HepG2 (cell line): ENCODE results near the gene PLCB4. TPM values are rescaled to one million over a fixed set of nuclear protein-coding genes. Genes with fewer than 3 reads are reported as not detected.

ENCODE experiments used
- ATAC-seq: fragments of 200-7000 bp; cut with Tn5 transposase; 3 replicates; pipeline ENCODE4 v1.9.1; 2020; ENCODE audit warnings: mild to moderate bottlenecking, moderate library complexity
- BruUV-seq: library from RNA; stranded (reverse); fragments of 400-500 nt; replicated peaks from 2 replicates; lab custom pipeline; 2021; lab: Mats Ljungman, UMichigan
- CTCF ChIA-PET: fragments of 300-600 bp; formaldehyde crosslinking; extraction: SDS; loops from one replicate; lab custom pipeline; 2021; ENCODE audit warnings: low total read pairs, inconsistent platforms, low intra/inter-chr PET ratio; lab: Yijun Ruan, JAX
- POLR2A ChIA-PET: fragments of 350-600 bp; sonication (Branson Sonifier 250); formaldehyde crosslinking; loops from one replicate; lab custom pipeline; 2020; ENCODE audit warnings: antibody characterized with exemption, inconsistent platforms; lab: Yijun Ruan, JAX
- DNase-seq: peaks from one replicate; pipeline ENCODE4 v3.0.0-alpha.2; 2015; ENCODE audit warnings: low spot score
- FAIRE-seq: peaks from 3 replicates; lab custom pipeline; 2011; peaks lifted over from hg19 to GRCh38; lab: Jason Lieb, UNC
- H2AFZ ChIP-seq: one replicate; pipeline ENCODE4 v1.6.1; 2011; ENCODE audit warnings: low read length, inconsistent platforms
- H3K27ac ChIP-seq: fragments of 300-600 bp; 3 replicates; pipeline ENCODE4 v1.8.0; 2011; ENCODE audit warnings: mixed run types, mild to moderate bottlenecking, mixed read lengths, low read length, inconsistent platforms; ENCODE audit not compliant: insufficient read depth; ENCODE audit errors: extremely low read length
- H3K27me3 ChIP-seq, 2 experiments: fragments of 200-600 bp in 1 of 2; 2 replicates in 1 of 2; 3 replicates in 1 of 2; pipeline versions ENCODE4 v1.6.0 to v1.8.0; 2011; ENCODE audit warnings: low read length in 2 of 2, mild to moderate bottlenecking in 2 of 2, moderate library complexity in 2 of 2, inconsistent platforms in 1 of 2; ENCODE audit not compliant: insufficient read depth in 2 of 2, control insufficient read depth in 1 of 2
- H3K36me3 ChIP-seq, 2 experiments: fragments of 200-600 bp in 1 of 2; replicated peaks in 1 of 2; 2 replicates in 1 of 2; 3 replicates in 1 of 2; pipeline versions ENCODE4 v1.5.1 to v1.8.0; 2011; ENCODE audit warnings: low read length in 2 of 2, inconsistent platforms in 1 of 2; ENCODE audit not compliant: insufficient read depth in 2 of 2, control insufficient read depth in 1 of 2
- H3K4me1 ChIP-seq: 2 replicates; pipeline ENCODE4 v1.5.1; 2012; ENCODE audit warnings: low read length, inconsistent platforms; ENCODE audit not compliant: insufficient read depth
- H3K4me2 ChIP-seq: 2 replicates; pipeline ENCODE4 v1.6.0; 2011; ENCODE audit warnings: low read depth, low read length, inconsistent platforms
- H3K4me3 ChIP-seq, 3 experiments: fragments of 200-600 bp in 1 of 3; sonication (generic), shearing (Covaris generic) in 1 of 3; replicated peaks in 1 of 3; 2 replicates each; pipeline ENCODE4 v1.5.1; 2011 to 2016; ENCODE audit warnings: low read length in 3 of 3, inconsistent platforms in 2 of 3, low read depth in 2 of 3, mild to moderate bottlenecking in 2 of 3, control low read depth in 1 of 3, mixed read lengths in 1 of 3; ENCODE audit not compliant: insufficient read depth in 1 of 3
- H3K79me2 ChIP-seq: one replicate; pipeline ENCODE4 v1.6.1; 2011; ENCODE audit warnings: low read length, inconsistent platforms; ENCODE audit not compliant: insufficient read depth
- H3K9ac ChIP-seq: 2 replicates; pipeline ENCODE4 v1.6.0; 2011; ENCODE audit warnings: mild to moderate bottlenecking, low read depth, low read length, inconsistent platforms; ENCODE audit not compliant: insufficient read depth
- H3K9me3 ChIP-seq: 2 replicates; pipeline ENCODE4 v1.5.1; 2012; ENCODE audit warnings: mild to moderate bottlenecking, low read length
- H4K20me1 ChIP-seq: 2 replicates; pipeline ENCODE4 v1.6.0; 2011; ENCODE audit warnings: inconsistent platforms, mild to moderate bottlenecking, low read length, moderate library complexity; ENCODE audit not compliant: insufficient read depth
- CCDC6 ChIP-seq: sonication (generic); formaldehyde crosslinking; IDR thresholded peaks from 2 replicates; pipeline ENCODE4 v1.8.1; 2022; ENCODE audit warnings: mild to moderate bottlenecking, missing genetic modification reagents, moderate library complexity
- CEBPB ChIP-seq: IDR thresholded peaks from 2 replicates; pipeline ENCODE4 v1.6.1; 2011; ENCODE audit warnings: low read depth, low read length, improper control_type of control experiment, borderline replicate concordance
- CEBPG ChIP-seq: IDR thresholded peaks from 2 replicates; pipeline ENCODE4 v1.6.1; 2016
- HNRNPK ChIP-seq: fragments of 200-400 bp; formaldehyde crosslinking; IDR thresholded peaks from 2 replicates; pipeline ENCODE4 v1.6.1; 2018; ENCODE audit warnings: low read length, low read depth, moderate library complexity, mild to moderate bottlenecking; ENCODE audit not compliant: poor library complexity, severe bottlenecking
- RAD21 ChIP-seq: fragments of 450-650 bp; formaldehyde crosslinking; IDR thresholded peaks from 2 replicates; pipeline ENCODE4 v1.5.0; 2020; ENCODE audit warnings: mild to moderate bottlenecking
- SMC3 ChIP-seq: IDR thresholded peaks from 2 replicates; pipeline ENCODE4 v1.6.1; 2011; ENCODE audit warnings: low read length, improper control_type of control experiment
- SOX5 ChIP-seq: IDR thresholded peaks from 2 replicates; pipeline ENCODE4 v1.6.1; 2016; ENCODE audit warnings: borderline replicate concordance
- TBP ChIP-seq: sonication (generic); formaldehyde crosslinking; IDR thresholded peaks from 2 replicates; pipeline ENCODE4 v1.5.0; 2020; ENCODE audit warnings: missing genetic modification reagents
- TEAD2 ChIP-seq: sonication (generic); formaldehyde crosslinking; IDR thresholded peaks from 2 replicates; pipeline ENCODE4 v1.9.0; 2021; ENCODE audit warnings: missing genetic modification reagents
- XRCC5 ChIP-seq: fragments of 200-400 bp; formaldehyde crosslinking; optimal IDR thresholded peaks from 2 replicates; pipeline ENCODE3; 2017; ENCODE audit warnings: mild to moderate bottlenecking, low read length
- ZBTB7A ChIP-seq: sonication (generic); formaldehyde crosslinking; IDR thresholded peaks from 2 replicates; pipeline ENCODE4 v1.8.0; 2022; ENCODE audit warnings: mild to moderate bottlenecking, missing genetic modification reagents
- ZIK1 ChIP-seq: sonication (generic); formaldehyde crosslinking; IDR thresholded peaks from 2 replicates; pipeline ENCODE4 v1.5.0; 2020; ENCODE audit warnings: mild to moderate bottlenecking, low read depth, missing genetic modification reagents, borderline replicate concordance
- ZNF713 ChIP-seq: sonication (generic); formaldehyde crosslinking; IDR thresholded peaks from 2 replicates; pipeline ENCODE4 v1.4.0; 2020; ENCODE audit warnings: mild to moderate bottlenecking, missing genetic modification reagents
- WGBS: methylation state at CpG from one replicate; pipeline ENCODE4 v1.1.6; 2017; ENCODE audit warnings: low lambda C conversion rate; 5-methylcytosine and 5-hydroxymethylcytosine counted together
- in situ Hi-C: cut with HindIII; loops from 2 replicates; pipeline ENCODE4 v1.10.0; 2017; ENCODE audit warnings: low pct_unique_long_range_greater_than_20kb; ENCODE audit not compliant: extremely low pct_ligation_motif_present
- intact Hi-C: fragments of 100-400 bp; cut with micrococcal nuclease; formaldehyde crosslinking; loops from one replicate; pipeline ENCODE4 v1.10.0; 2022; ENCODE audit not compliant: unreplicated experiment
- polyA plus RNA-seq, 8 experiments: library from polyadenylated mRNA; depleted of rRNA in 3 of 8; stranded (reverse) in 7 of 8; unstranded in 1 of 8; fragments of >200 nt; fragmentation: Illumina TruSeq in 4 of 8; extraction: Trizol in 4 of 8; gene quantifications; 2 replicates each; pipeline versions ENCODE4 v1.2.1 to v1.2.3, GENCODE V29; 2011 to 2016; ENCODE audit warnings: low read depth in 4 of 8, missing spikeins in 1 of 8, mixed read lengths in 1 of 8; ENCODE audit not compliant: insufficient read depth in 1 of 8
- total RNA-seq, 5 experiments: library from RNA; depleted of rRNA; stranded (reverse); fragments of >200 nt; fragmentation: Illumina TruSeq; extraction: Trizol; gene quantifications; 2 replicates each; pipeline ENCODE4 v1.2.3, GENCODE V29; 2016; ENCODE audit warnings: low read depth in 1 of 5
- TF ChIP-seq, protein P1 (sequence below): sonication (generic); formaldehyde crosslinking; IDR thresholded peaks from 2 replicates; pipeline ENCODE4 v1.5.0; 2020; ENCODE audit warnings: missing genetic modification reagents, mild to moderate bottlenecking, borderline replicate concordance
- TF ChIP-seq, protein P2 (sequence below): sonication (generic); formaldehyde crosslinking; IDR thresholded peaks from 2 replicates; pipeline ENCODE4 v1.5.0; 2020; ENCODE audit warnings: mild to moderate bottlenecking, missing genetic modification reagents, moderate library complexity
- TF ChIP-seq, protein P3 (sequence below): sonication (generic); formaldehyde crosslinking; IDR thresholded peaks from 2 replicates; pipeline ENCODE4 v1.4.0; 2020; ENCODE audit warnings: missing genetic modification reagents
- TF ChIP-seq, protein P4 (sequence below): sonication (generic); formaldehyde crosslinking; IDR thresholded peaks from 2 replicates; pipeline ENCODE4 v1.4.0; 2020; ENCODE audit warnings: missing genetic modification reagents, low read depth, mild to moderate bottlenecking, borderline replicate concordance
- TF ChIP-seq, protein P5 (sequence below): IDR thresholded peaks from 2 replicates; pipeline ENCODE4 v1.6.1; 2016; ENCODE audit warnings: low read depth, control low read depth

Gene PLCB4
- total and polyA plus RNA-seq, 2 of the 13 experiments (the other 11 are each of a cell fraction or from before 2014, with no cell fraction given), result 0.01 TPM; not detected in 1

DNA sequence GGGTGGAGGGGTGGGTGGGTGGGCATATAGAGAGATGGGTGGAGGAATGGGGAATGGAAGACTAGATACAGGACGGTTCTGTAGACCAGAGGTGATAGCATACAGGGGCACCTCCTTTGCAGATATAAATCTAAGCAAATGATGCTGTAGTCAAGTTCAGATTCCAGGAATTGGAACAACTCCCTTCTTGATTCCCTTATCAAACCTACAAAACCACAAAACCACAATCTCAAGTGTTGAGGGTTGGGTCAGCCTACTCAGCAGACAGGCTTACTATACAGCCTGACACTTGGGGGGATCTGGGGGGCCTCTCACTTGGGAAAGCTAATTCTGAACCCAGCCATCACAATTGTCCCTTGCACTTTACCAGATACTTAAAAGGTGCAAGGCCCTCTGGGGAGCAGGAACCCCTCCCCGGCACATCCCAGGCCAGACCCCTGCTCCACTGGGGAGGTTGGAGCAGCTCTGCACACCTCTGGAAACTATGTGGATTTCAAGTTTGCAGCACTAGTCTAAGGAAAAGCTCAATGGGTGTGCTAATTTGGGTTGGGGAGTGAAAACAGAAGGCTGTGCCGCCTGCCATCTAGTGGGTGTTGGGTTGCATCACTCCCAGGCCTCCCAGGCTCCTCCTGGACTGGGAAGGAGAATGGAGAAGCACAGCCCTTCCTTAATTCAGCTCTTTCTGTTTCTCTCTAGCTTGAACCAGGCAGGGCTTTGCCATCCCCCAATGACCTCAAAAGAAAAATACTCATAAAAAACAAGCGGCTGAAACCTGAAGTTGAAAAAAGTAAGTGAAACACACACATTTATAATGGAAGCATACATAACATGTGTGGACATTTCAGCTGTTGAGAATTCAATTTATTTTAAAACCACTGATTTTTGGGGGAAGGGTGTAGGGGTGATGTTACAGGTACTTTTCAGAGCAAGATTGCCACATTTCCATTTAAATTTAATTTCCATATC is 324.3 kb downstream of the PLCB4 start:
- H3K27me3 ChIP-seq, result peaks cover 0 to 6% of the 10 kb centered on the region in 2 experiments; a peak in 1 of 5 replicates
- FAIRE-seq (peak; percentile 79), ATAC-seq (peak; percentile 98), DNase-seq (peak; percentile 31)
- BruUV-seq, result no TSS peak
- in situ Hi-C loops (no loop called here), intact Hi-C loops (loop anchor here (1.0 kb wide), 1 partner anchor 603 kb away; no protein-coding TSS in a partner anchor)
- no peak overlapping the region for H3K27ac ChIP-seq
- H3K79me2 ChIP-seq, result no peaks in the 10 kb centered on the region
- ChIA-PET POLR2A (no interaction called here), CTCF (interaction anchor here (2.5 kb wide), 1 partner anchor 603 kb away, joined by 10 read pairs; no protein-coding TSS in a partner anchor)
- no peak overlapping the region for H3K4me2 ChIP-seq
- no peak overlapping the region for H2AFZ ChIP-seq
- no peaks in the 10 kb centered on the region for H3K9me3 ChIP-seq
- H4K20me1 ChIP-seq, result no peaks in the 10 kb centered on the region
- H3K4me3 ChIP-seq, result no peak overlapping the region
- no peak overlapping the region for H3K9ac ChIP-seq
- under 1% methylated on average over 4 of the region's 4 CpGs for WGBS
- H3K4me1 ChIP-seq, result no peaks in the 10 kb centered on the region
- H3K36me3 ChIP-seq, result no peaks in the 10 kb centered on the region
- TF ChIP-seq, protein P1, sequence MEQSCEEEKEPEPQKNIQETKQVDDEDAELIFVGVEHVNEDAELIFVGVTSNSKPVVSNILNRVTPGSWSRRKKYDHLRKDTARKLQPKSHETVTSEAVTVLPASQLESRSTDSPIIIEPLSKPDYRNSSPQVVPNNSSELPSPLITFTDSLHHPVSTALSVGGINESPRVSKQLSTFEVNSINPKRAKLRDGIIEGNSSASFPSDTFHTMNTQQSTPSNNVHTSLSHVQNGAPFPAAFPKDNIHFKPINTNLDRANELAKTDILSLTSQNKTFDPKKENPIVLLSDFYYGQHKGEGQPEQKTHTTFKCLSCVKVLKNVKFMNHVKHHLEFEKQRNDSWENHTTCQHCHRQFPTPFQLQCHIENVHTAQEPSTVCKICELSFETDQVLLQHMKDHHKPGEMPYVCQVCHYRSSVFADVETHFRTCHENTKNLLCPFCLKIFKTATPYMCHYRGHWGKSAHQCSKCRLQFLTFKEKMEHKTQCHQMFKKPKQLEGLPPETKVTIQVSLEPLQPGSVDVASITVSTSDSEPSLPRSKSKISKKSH (CRISPR knock-in tag), result no peak
- TF ChIP-seq ZBTB7A (CRISPR knock-in tag) (no peak), HNRNPK (peak; percentile 65), CEBPB (peak; percentile 83; the same call in 1 of the 2 replicates), CCDC6 (no peak), SOX5 (no peak), CEBPG (peak; percentile 84), TEAD2 (CRISPR knock-in tag) (no peak), SMC3 (peak; percentile 47; the same call in 1 of the 2 replicates), RAD21 (CRISPR knock-in tag) (peak; percentile 57), TBP (CRISPR knock-in tag) (no peak), ZNF713 (CRISPR knock-in tag) (no peak), XRCC5 (peak; percentile 64), ZIK1 (CRISPR knock-in tag) (no peak)
- TF ChIP-seq, protein P2, sequence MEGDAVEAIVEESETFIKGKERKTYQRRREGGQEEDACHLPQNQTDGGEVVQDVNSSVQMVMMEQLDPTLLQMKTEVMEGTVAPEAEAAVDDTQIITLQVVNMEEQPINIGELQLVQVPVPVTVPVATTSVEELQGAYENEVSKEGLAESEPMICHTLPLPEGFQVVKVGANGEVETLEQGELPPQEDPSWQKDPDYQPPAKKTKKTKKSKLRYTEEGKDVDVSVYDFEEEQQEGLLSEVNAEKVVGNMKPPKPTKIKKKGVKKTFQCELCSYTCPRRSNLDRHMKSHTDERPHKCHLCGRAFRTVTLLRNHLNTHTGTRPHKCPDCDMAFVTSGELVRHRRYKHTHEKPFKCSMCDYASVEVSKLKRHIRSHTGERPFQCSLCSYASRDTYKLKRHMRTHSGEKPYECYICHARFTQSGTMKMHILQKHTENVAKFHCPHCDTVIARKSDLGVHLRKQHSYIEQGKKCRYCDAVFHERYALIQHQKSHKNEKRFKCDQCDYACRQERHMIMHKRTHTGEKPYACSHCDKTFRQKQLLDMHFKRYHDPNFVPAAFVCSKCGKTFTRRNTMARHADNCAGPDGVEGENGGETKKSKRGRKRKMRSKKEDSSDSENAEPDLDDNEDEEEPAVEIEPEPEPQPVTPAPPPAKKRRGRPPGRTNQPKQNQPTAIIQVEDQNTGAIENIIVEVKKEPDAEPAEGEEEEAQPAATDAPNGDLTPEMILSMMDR (CRISPR knock-in tag), result peak; percentile 78
- TF ChIP-seq, protein P3, sequence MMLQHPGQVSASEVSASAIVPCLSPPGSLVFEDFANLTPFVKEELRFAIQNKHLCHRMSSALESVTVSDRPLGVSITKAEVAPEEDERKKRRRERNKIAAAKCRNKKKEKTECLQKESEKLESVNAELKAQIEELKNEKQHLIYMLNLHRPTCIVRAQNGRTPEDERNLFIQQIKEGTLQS, result 0 out of 2 replicates have a peak, but pooled peaks have one; percentile 23
- TF ChIP-seq, protein P4, sequence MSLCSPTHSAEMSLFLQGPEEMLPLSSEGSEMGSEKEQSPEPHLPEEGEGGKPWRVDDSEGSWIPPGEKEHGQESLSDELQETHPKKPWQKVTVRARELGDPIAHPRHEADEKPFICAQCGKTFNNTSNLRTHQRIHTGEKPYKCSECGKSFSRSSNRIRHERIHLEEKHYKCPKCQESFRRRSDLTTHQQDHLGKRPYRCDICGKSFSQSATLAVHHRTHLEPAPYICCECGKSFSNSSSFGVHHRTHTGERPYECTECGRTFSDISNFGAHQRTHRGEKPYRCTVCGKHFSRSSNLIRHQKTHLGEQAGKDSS, result no peak
- TF ChIP-seq, protein P5, sequence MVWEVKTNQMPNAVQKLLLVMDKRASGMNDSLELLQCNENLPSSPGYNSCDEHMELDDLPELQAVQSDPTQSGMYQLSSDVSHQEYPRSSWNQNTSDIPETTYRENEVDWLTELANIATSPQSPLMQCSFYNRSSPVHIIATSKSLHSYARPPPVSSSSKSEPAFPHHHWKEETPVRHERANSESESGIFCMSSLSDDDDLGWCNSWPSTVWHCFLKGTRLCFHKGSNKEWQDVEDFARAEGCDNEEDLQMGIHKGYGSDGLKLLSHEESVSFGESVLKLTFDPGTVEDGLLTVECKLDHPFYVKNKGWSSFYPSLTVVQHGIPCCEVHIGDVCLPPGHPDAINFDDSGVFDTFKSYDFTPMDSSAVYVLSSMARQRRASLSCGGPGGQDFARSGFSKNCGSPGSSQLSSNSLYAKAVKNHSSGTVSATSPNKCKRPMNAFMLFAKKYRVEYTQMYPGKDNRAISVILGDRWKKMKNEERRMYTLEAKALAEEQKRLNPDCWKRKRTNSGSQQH (CRISPR knock-in tag), result no peak
